ENCODE data around the gene THSD7A.
A peak's percentile ranks its signal among the peaks of the same experiment; 100 is the strongest.

Gene THSD7A

GRCh38 chr7:11701829-11702560 is 130.0 kb downstream of the THSD7A start:
- DNase-seq = no peak

- no peak for DNase-seq
Observed at GRCh38 chr7:11699666-11700065, 132.3 kb downstream of the THSD7A start.

GRCh38 chr7:11698384-11698871 is 133.6 kb downstream of the THSD7A start:
- DNase-seq = no peak

GRCh38 chr7:11690395-11690794 is 141.6 kb downstream of the THSD7A start:
- DNase-seq = no peak

- DNase-seq = no peak
Observed at GRCh38 chr7:11689096-11689495, 142.9 kb downstream of the THSD7A start.

GRCh38 chr7:11681461-11681860 is 150.5 kb downstream of the THSD7A start:
- peak; percentile 16 for DNase-seq

- DNase-seq = no peak
Observed at GRCh38 chr7:11675163-11675562, 156.8 kb downstream of the THSD7A start.

GRCh38 chr7:11668727-11669126 is 163.3 kb downstream of the THSD7A start:
- no peak for DNase-seq

- DNase-seq = no peak
Observed at GRCh38 chr7:11667810-11668185, 164.2 kb downstream of the THSD7A start.

GRCh38 chr7:11667071-11667809 is 164.8 kb downstream of the THSD7A start:
- DNase-seq = no peak

- no peak for DNase-seq
Observed at GRCh38 chr7:11665357-11665756, 166.6 kb downstream of the THSD7A start.

- DNase-seq = no peak
Observed at GRCh38 chr7:11655642-11656041, 176.4 kb downstream of the THSD7A start.

GRCh38 chr7:11655163-11655562 is 176.8 kb downstream of the THSD7A start:
- DNase-seq = no peak

- DNase-seq = no peak
Observed at GRCh38 chr7:11650500-11650899, 181.5 kb downstream of the THSD7A start.

GRCh38 chr7:11650030-11650429 is 182.0 kb downstream of the THSD7A start:
- DNase-seq = no peak

GRCh38 chr7:11648980-11649379 is 183.0 kb downstream of the THSD7A start:
- peak; percentile 11 for DNase-seq

- DNase-seq = no peak
Observed at GRCh38 chr7:11648101-11648500, 183.9 kb downstream of the THSD7A start.

GRCh38 chr7:11642841-11643240 is 189.2 kb downstream of the THSD7A start:
- no peak for DNase-seq

- no peak for DNase-seq
Observed at GRCh38 chr7:11642276-11642675, 189.7 kb downstream of the THSD7A start.

GRCh38 chr7:11638011-11638774 is 193.8 kb downstream of the THSD7A start:
- no peak for DNase-seq

GRCh38 chr7:11636274-11636673 is 195.7 kb downstream of the THSD7A start:
- no peak for DNase-seq

GRCh38 chr7:11633310-11633709 is 198.7 kb downstream of the THSD7A start:
- DNase-seq = no peak

GRCh38 chr7:11630355-11630754 is 201.6 kb downstream of the THSD7A start:
- DNase-seq = no peak

Measured in fibroblast of skin of back (primary cell).